ENCODE data around the gene ERCC1. TPM values are rescaled to one million over a fixed set of nuclear protein-coding genes. Genes with fewer than 3 reads are reported as not detected.

ERCC1 gene
- total and polyA plus RNA-seq, 8 donors = 7.8 to 79.3 (median 49.5) TPM

DNA sequence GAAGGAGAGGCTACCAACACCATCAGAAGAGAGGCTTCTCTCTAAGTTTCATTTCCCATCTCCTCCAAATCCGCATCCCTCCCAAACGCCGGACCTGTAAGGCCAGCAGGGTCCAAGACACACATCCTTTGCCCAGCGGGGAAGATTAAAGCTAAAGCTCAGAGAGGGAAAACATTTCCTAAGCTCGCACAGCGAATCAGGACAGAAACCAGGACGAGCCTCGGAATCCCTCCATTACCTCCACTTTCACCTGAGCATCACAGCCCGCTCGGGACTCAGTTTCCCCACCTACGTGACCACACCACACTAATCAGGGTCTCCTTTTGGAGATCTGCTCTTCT lies 43.4 kb upstream of the ERCC1 start:
- peaks cover 22 to 40% (median 31%) of the 10 kb centered on the region in 4 donors for H3K4me1 ChIP-seq
- H3K36me3 ChIP-seq = peaks cover 0 to 16% (median 0%) of the 10 kb centered on the region in 4 donors
- H3K27ac ChIP-seq = peak overlapping the region; percentile 93 to 99 (median 96)
- no peak for TF ChIP-seq POLR2A (IDR thresholded peaks at IDR 0.05)
- no peak for TF ChIP-seq POLR2AphosphoS5 (IDR thresholded peaks at IDR 0.05)
- 1 to 2% (median 1%) methylated on average over 11 of the region's 11 CpGs for WGBS, 5 donors
- intact Hi-C loops (cut with DNase I; ENCODE audit: low total_unique reads) = no loop called here
- peak overlapping the region; percentile 56 to 78 (median 70) for H3K4me3 ChIP-seq
- H3K27me3 ChIP-seq = peaks cover 0 to 11% (median 6%) of the 10 kb centered on the region in 3 donors
- no peaks in the 10 kb centered on the region for H3K9me3 ChIP-seq
- DNase-seq = no peak

DNA sequence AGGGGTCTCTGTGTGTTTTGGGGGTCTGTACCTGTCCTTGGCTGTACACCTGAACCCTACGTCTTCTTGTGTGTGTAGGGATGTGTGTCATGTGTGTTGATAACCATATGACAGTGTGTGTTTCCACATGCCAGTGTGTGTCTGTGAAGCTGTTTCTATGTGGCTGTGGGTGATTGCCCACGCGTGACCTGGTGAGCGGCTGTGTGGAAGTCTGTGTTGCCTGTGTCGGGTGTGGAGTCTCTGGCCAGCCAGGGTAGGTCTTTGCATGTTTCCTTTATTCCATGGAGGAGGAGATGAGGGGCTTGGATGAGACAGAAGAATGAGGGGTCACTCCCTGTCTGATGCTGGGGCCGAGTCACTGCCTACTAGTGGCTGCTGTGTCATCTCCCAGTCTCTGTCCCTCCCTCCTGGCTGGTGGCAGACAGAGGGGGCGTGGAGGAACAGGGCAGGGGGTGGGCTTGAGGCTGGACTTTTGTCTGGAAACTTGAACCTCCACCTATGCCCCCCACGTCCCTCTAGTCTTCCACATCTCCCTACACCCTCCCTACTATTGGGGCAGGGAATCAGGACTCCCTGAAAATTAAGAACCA lies 41.2 kb upstream of the ERCC1 start:
- no peak for TF ChIP-seq POLR2AphosphoS5 (IDR thresholded peaks at IDR 0.05)
- no peak for TF ChIP-seq POLR2A (IDR thresholded peaks at IDR 0.05)
- TF ChIP-seq, protein P1, sequence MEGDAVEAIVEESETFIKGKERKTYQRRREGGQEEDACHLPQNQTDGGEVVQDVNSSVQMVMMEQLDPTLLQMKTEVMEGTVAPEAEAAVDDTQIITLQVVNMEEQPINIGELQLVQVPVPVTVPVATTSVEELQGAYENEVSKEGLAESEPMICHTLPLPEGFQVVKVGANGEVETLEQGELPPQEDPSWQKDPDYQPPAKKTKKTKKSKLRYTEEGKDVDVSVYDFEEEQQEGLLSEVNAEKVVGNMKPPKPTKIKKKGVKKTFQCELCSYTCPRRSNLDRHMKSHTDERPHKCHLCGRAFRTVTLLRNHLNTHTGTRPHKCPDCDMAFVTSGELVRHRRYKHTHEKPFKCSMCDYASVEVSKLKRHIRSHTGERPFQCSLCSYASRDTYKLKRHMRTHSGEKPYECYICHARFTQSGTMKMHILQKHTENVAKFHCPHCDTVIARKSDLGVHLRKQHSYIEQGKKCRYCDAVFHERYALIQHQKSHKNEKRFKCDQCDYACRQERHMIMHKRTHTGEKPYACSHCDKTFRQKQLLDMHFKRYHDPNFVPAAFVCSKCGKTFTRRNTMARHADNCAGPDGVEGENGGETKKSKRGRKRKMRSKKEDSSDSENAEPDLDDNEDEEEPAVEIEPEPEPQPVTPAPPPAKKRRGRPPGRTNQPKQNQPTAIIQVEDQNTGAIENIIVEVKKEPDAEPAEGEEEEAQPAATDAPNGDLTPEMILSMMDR (IDR thresholded peaks at IDR 0.05) = no peak
- WGBS, 5 donors = 52 to 64% (median 56%) methylated on average over 8 of the region's 8 CpGs

DNA sequence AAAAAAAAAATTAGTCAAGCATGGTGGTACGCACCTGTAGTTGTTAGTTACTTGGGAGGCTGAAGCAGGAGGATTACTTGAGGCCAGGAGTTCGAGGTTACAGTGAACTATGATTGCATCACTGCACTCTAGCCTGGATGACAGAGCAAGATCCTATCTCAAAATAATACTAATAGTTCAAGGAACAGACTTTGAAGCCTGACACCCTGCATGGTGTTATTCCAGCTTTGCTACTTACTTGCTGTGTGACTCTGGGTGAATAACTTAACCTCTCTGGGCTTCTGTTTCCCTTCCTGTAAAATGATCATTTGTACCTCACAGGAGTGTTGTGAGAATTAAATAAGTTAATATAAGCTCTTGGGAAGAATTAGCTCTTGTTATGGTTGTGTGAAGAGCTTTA lies 40.6 kb upstream of the ERCC1 start:
- no peaks in the 10 kb centered on the region for H3K9me3 ChIP-seq
- no peak overlapping the region for H3K4me3 ChIP-seq
- TF ChIP-seq EP300 (IDR thresholded peaks at IDR 0.05) (no peak), POLR2A (IDR thresholded peaks at IDR 0.05) (no peak), POLR2AphosphoS5 (IDR thresholded peaks at IDR 0.05) (no peak)
- TF ChIP-seq, protein P1 (IDR thresholded peaks at IDR 0.05) = no peak
- H3K4me1 ChIP-seq = peaks cover 13 to 22% (median 19%) of the 10 kb centered on the region in 4 donors
- H3K27me3 ChIP-seq = no peaks in the 10 kb centered on the region
- H3K27ac ChIP-seq = no peak overlapping the region
- intact Hi-C loops (cut with DNase I; ENCODE audit: low total_unique reads) = no loop called here
- DNase-seq = no peak
- no peaks in the 10 kb centered on the region for H3K36me3 ChIP-seq
- 73 to 97% (median 93%) methylated on average over 2 of the region's 2 CpGs for WGBS, 5 donors

More for the DNA sequence above, 41.2 kb upstream of the ERCC1 start:
- intact Hi-C loops (cut with DNase I; ENCODE audit: low total_unique reads) = no loop called here
- Histone ChIP-seq H3K27me3 (no peaks in the 10 kb centered on the region), H3K4me3 (no peak overlapping the region), H3K4me1 (peaks cover 17 to 26% (median 22%) of the 10 kb centered on the region in 4 donors), H3K36me3 (no peaks in the 10 kb centered on the region), H3K27ac (no peak overlapping the region), H3K9me3 (no peaks in the 10 kb centered on the region)
- no peak for DNase-seq

DNA sequence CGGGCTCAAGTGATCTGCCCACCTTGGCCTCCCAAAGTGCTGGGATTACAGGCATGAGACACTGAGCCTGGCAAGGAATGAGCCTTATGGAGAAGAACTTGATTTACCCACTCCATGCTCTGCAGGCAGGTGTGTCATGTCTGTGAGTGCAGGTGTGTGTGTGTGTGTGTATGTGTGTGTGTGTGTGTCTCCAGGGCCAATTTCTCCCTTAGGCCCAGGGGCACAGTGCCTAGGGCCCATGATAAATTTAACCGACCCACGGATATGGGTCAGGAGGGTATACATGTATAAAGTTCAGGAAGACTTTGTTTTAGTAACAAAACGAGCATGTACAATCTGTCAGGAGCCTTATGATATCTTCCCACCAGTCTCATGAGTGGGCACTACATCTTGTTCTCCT lies 39.5 kb upstream of the ERCC1 start:
- no peaks in the 10 kb centered on the region for H3K27me3 ChIP-seq
- H3K27ac ChIP-seq = no peak overlapping the region
- intact Hi-C loops (cut with DNase I; ENCODE audit: low total_unique reads) = no loop called here
- H3K36me3 ChIP-seq = no peaks in the 10 kb centered on the region
- 61 to 80% (median 67%) methylated on average over 4 of the region's 4 CpGs for WGBS, 5 donors
- H3K4me3 ChIP-seq = no peak overlapping the region
- DNase-seq = no peak
- peaks cover 8 to 15% (median 11%) of the 10 kb centered on the region in 4 donors for H3K4me1 ChIP-seq
- TF ChIP-seq, protein P1 (IDR thresholded peaks at IDR 0.05) = no peak
- no peak for TF ChIP-seq EP300 (IDR thresholded peaks at IDR 0.05)
- TF ChIP-seq POLR2AphosphoS5 (IDR thresholded peaks at IDR 0.05) = no peak
- TF ChIP-seq POLR2A (IDR thresholded peaks at IDR 0.05) = no peak
- H3K9me3 ChIP-seq = no peaks in the 10 kb centered on the region

DNA sequence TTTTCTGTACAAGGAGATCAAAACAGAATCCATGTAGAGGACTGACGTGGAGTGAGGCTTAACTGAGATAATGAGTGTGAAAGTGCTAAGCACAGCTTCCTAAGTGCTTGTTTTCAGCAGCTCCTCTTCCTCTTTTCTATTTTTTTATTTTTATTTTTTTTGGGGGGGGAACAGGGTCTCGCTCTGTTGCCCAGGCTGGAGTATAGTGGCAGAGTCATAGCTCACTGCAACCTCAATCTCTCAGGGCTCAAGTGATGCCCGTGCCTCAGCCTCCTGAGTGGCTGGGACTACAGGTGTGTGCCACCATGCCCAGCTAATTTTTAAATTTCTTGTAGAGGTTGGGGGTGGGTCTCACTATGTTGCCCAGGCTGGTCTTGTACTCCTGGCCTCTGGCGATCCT lies 38.5 kb upstream of the ERCC1 start:
- Histone ChIP-seq H3K4me3 (no peak overlapping the region), H3K4me1 (peaks cover 3 to 8% (median 4%) of the 10 kb centered on the region in 4 donors), H3K36me3 (no peaks in the 10 kb centered on the region), H3K27me3 (no peaks in the 10 kb centered on the region), H3K9me3 (no peaks in the 10 kb centered on the region), H3K27ac (no peak overlapping the region)
- DNase-seq = no peak
- intact Hi-C loops (cut with DNase I; ENCODE audit: low total_unique reads) = no loop called here
- no peak for TF ChIP-seq POLR2AphosphoS5 (IDR thresholded peaks at IDR 0.05)
- TF ChIP-seq POLR2A (IDR thresholded peaks at IDR 0.05) = no peak
- TF ChIP-seq, protein P1 (IDR thresholded peaks at IDR 0.05) = no peak
- WGBS, 5 donors = 57 to 77% (median 72%) methylated on average over 4 of the region's 4 CpGs

All from stomach (tissue), 9 donors.